B cell (primary cell): ENCODE measurements around the gene VPS41. TPM values are rescaled to one million over a fixed set of nuclear protein-coding genes. Genes with fewer than 3 reads are reported as not detected.

Experiments used
- ATAC-seq: fragments of 200-7000 bp; cut with Tn5 transposase; one replicate; pipeline ENCODE4 v1.10.0; 2021; ENCODE audit warnings: low read depth, mild to moderate bottlenecking, moderate number of reproducible peaks, moderate library complexity
- CTCF ChIA-PET: fragments of 350-600 bp; sonication (Branson Sonifier 250); formaldehyde crosslinking; loops from one replicate; lab custom pipeline; 2021; ENCODE audit warnings: antibody characterized with exemption, inconsistent platforms; lab: Charles Lee
- POLR2A ChIA-PET: fragments of 350-600 bp; sonication (Branson Sonifier 250); formaldehyde crosslinking; loops from one replicate; lab custom pipeline; 2021; ENCODE audit warnings: antibody characterized with exemption; lab: Charles Lee
- DNase-seq: peaks from one replicate; pipeline ENCODE4 v3.0.0; 2013
- H2AFZ ChIP-seq: 2 replicates; pipeline ENCODE4 v1.6.1; 2012; ENCODE audit warnings: mild to moderate bottlenecking, low read depth, low read length; ENCODE audit not compliant: insufficient read depth, poor library complexity, severe bottlenecking
- H3K27ac ChIP-seq, 2 donors: 1 replicate in 1 of 2; 2 replicates in 1 of 2; pipeline ENCODE4 v1.5.1; 2012 to 2013; ENCODE audit warnings: low read length in 2 of 2, mild to moderate bottlenecking in 2 of 2, moderate library complexity in 1 of 2
- H3K27me3 ChIP-seq, 4 experiments: fragments of 200-600 bp in 1 of 4; sonication (generic) in 1 of 4; replicated peaks in 1 of 4; 1 replicate in 2 of 4; 2 replicates in 2 of 4; pipeline versions ENCODE4 v1.6.1 to v1.7.0; 2013 to 2016; ENCODE audit warnings: low read length in 3 of 4, mild to moderate bottlenecking in 2 of 4, mixed read lengths in 1 of 4, moderate library complexity in 1 of 4; ENCODE audit not compliant: insufficient read depth in 4 of 4, control insufficient read depth in 3 of 4; ENCODE audit errors: control extremely low read depth in 1 of 4
- H3K36me3 ChIP-seq, 2 experiments: replicated peaks in 1 of 2; 1 replicate in 1 of 2; 2 replicates in 1 of 2; pipeline versions ENCODE4 v1.6.1 to v1.7.1; 2013; ENCODE audit warnings: low read length in 1 of 2; ENCODE audit not compliant: insufficient read depth in 2 of 2, control insufficient read depth in 1 of 2; ENCODE audit errors: control extremely low read depth in 1 of 2, extremely low read depth in 1 of 2
- H3K4me1 ChIP-seq, 2 donors: fragments of 200-600 bp in 1 of 2; sonication (generic) in 1 of 2; 1 replicate in 1 of 2; 2 replicates in 1 of 2; pipeline versions ENCODE4 v1.5.1 to v1.6.1; 2013 to 2017; ENCODE audit warnings: low read length in 2 of 2; ENCODE audit not compliant: control insufficient read depth in 2 of 2, insufficient read depth in 2 of 2
- H3K4me2 ChIP-seq: replicated peaks from 2 replicates; pipeline ENCODE3; 2012; ENCODE audit warnings: mild to moderate bottlenecking, low read depth, low read length; ENCODE audit not compliant: poor library complexity, severe bottlenecking
- H3K4me3 ChIP-seq, 5 experiments: fragments of 200-600 bp in 1 of 5; sonication (generic) in 1 of 5; 1 replicate in 3 of 5; 2 replicates in 2 of 5; pipeline versions ENCODE4 v1.5.1 to v1.7.0; 2011 to 2016; ENCODE audit warnings: low read length in 4 of 5, mild to moderate bottlenecking in 4 of 5, low read depth in 2 of 5, control low read depth in 1 of 5, moderate library complexity in 1 of 5; ENCODE audit not compliant: insufficient read depth in 1 of 5; ENCODE audit errors: control extremely low read depth in 1 of 5, extremely low read depth in 1 of 5
- H3K79me2 ChIP-seq: fragments of 200-600 bp; sonication (generic); one replicate; pipeline ENCODE4 v1.6.0; 2016; ENCODE audit warnings: low read length; ENCODE audit not compliant: control insufficient read depth, insufficient read depth
- H3K9ac ChIP-seq: fragments of 200-600 bp; sonication (generic); 2 replicates; pipeline ENCODE4 v1.6.1; 2017; ENCODE audit warnings: mild to moderate bottlenecking, low read length, moderate library complexity
- H3K9me3 ChIP-seq, 3 donors: one replicate each; pipeline versions ENCODE4 v1.6.1 to v1.7.1; 2013; ENCODE audit warnings: low read length in 2 of 3; ENCODE audit not compliant: control insufficient read depth in 2 of 3, insufficient read depth in 1 of 3; ENCODE audit errors: control extremely low read depth in 1 of 3
- H4K20me1 ChIP-seq: 2 replicates; pipeline ENCODE4 v1.6.0; 2012; ENCODE audit warnings: mild to moderate bottlenecking, low read length; ENCODE audit not compliant: insufficient read depth, control insufficient read depth, poor library complexity, severe bottlenecking
- H3K27ac Mint-ChIP-seq: one replicate; pipeline ENCODE4 v1.8.0; 2021; ENCODE audit warnings: mixed read lengths
- H3K27me3 Mint-ChIP-seq: one replicate; pipeline ENCODE4 v1.8.0; 2021; ENCODE audit warnings: mixed read lengths
- H3K4me1 Mint-ChIP-seq: one replicate; pipeline ENCODE4 v1.8.0; 2021; ENCODE audit warnings: mixed read lengths
- H3K4me3 Mint-ChIP-seq: one replicate; pipeline ENCODE4 v1.8.0; 2021; ENCODE audit warnings: mixed read lengths
- H3K9me3 Mint-ChIP-seq: one replicate; pipeline ENCODE4 v1.8.0; 2022; ENCODE audit warnings: mixed read lengths; ENCODE audit not compliant: insufficient read depth
- EZH2 ChIP-seq: IDR thresholded peaks from 2 replicates; pipeline ENCODE4 v1.6.1; 2012; ENCODE audit warnings: borderline replicate concordance, low read depth, mild to moderate bottlenecking, moderate library complexity, low read length; ENCODE audit not compliant: insufficient read depth, poor library complexity, severe bottlenecking
- WGBS: methylation state at CpG from one replicate; pipeline ENCODE4 v1.1.5; 2013; ENCODE audit warnings: missing lambda C conversion rate; ENCODE audit not compliant: insufficient coverage; 5-methylcytosine and 5-hydroxymethylcytosine counted together
- intact Hi-C: fragments of 100-400 bp; cut with micrococcal nuclease; formaldehyde crosslinking; loops from one replicate; pipeline ENCODE4 v1.10.0; 2022
- polyA plus RNA-seq: library from polyadenylated mRNA; depleted of rRNA; stranded (reverse); fragments of >200 nt; gene quantifications from 2 replicates; pipeline ENCODE4 v1.2.3, GENCODE V29; 2012
- total RNA-seq, 2 donors: library from RNA; stranded (reverse); fragments of 120-200 nt in 1 of 2; gene quantifications; 1 replicate in 1 of 2; 2 replicates in 1 of 2; pipeline versions ENCODE4 v1.2.3 to v1.2.4, GENCODE V29; 2013 to 2022
- TF ChIP-seq, protein P1 (sequence below): fragments of 200-600 bp; IDR thresholded peaks from one replicate; pipeline ENCODE4 v1.8.0; 2022; ENCODE audit warnings: antibody characterized with exemption, mild to moderate bottlenecking

VPS41 gene
- total and polyA plus RNA-seq, 2 donors (not counting 1 experiment from before 2014, with no cell fraction given), result 9.3 to 114 TPM

DNA sequence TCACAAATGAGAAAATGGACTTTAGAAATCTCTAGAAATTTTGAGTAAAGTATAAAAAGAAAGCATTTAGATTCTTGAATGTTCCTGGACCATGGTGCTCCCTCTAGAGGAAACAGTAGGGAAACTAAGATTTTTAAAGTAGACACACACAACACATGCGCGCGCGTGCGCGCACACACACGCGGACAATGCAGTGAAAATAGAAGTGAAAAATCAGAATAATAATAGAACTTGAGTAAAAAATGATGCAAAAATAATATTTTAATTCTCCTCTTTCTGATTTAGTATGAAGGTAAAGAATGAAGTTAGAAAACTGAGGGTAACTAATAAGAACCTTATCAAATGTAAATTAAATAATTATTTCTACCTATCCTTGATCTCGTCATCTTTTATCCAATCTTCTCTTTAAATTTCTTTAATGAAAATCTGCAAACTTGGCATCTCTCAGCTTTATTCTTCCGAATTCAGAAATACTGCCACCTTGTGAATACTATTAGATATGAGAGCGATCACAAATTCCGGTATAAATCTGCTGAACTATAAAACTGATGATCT, 160.9 kb downstream of the VPS41 start:
- Mint-ChIP-seq H3K27me3 (no peaks in the 10 kb centered on the region), H3K4me3 (no peak overlapping the region), H3K9me3 (no peaks in the 10 kb centered on the region), H3K27ac (no peak overlapping the region), H3K4me1 (no peaks in the 10 kb centered on the region)
- CTCF ChIA-PET, result no interaction called here
- Histone ChIP-seq H2AFZ (no peak overlapping the region), H4K20me1 (no peaks in the 10 kb centered on the region), H3K9me3 (no peaks in the 10 kb centered on the region), H3K9ac (no peak overlapping the region), H3K4me3 (no peak overlapping the region), H3K4me1 (no peaks in the 10 kb centered on the region), H3K27me3 (no peaks in the 10 kb centered on the region), H3K36me3 (peaks cover 12 to 72% of the 10 kb centered on the region in 2 experiments), H3K4me2 (no peak overlapping the region), H3K27ac (no peak overlapping the region), H3K79me2 (no peaks in the 10 kb centered on the region)
- POLR2A ChIA-PET, result no interaction called here
- 100% methylated on average over 2 of the region's 12 CpGs for WGBS
- no peak for TF ChIP-seq EZH2
- TF ChIP-seq, protein P1, sequence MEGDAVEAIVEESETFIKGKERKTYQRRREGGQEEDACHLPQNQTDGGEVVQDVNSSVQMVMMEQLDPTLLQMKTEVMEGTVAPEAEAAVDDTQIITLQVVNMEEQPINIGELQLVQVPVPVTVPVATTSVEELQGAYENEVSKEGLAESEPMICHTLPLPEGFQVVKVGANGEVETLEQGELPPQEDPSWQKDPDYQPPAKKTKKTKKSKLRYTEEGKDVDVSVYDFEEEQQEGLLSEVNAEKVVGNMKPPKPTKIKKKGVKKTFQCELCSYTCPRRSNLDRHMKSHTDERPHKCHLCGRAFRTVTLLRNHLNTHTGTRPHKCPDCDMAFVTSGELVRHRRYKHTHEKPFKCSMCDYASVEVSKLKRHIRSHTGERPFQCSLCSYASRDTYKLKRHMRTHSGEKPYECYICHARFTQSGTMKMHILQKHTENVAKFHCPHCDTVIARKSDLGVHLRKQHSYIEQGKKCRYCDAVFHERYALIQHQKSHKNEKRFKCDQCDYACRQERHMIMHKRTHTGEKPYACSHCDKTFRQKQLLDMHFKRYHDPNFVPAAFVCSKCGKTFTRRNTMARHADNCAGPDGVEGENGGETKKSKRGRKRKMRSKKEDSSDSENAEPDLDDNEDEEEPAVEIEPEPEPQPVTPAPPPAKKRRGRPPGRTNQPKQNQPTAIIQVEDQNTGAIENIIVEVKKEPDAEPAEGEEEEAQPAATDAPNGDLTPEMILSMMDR, result peak; percentile 34
- intact Hi-C loops, result loop anchor here (1.0 kb wide), 1 partner anchor 350 kb away; no protein-coding TSS in a partner anchor
- ATAC-seq (no peak), DNase-seq (peak; percentile 13)

DNA sequence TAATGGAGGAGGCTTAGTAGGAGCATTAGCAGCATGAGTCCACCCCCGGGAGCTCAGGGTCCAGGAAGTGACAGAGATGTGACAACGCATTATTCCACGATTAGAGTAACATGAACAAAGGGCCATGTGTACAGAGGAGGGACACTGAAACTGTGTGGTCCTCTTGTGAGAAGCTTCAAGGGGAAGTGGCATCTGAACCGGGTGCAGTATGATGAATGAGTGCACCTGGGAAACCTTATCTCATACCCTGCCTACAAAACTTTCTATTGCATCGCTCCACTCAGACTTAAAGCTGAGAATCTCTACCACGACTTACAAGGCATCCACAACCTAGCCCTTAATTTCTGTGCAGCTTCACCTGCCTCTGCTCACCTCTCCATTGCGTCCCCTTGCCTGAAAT, 162.6 kb downstream of the VPS41 start:
- DNase-seq, result no peak
- CTCF ChIA-PET, result no interaction called here

More for the DNA sequence above, 162.6 kb downstream of the VPS41 start:
- no peaks in the 10 kb centered on the region for H3K27me3 ChIP-seq
- no peaks in the 10 kb centered on the region for H3K4me1 ChIP-seq
- H3K4me1 Mint-ChIP-seq, result no peaks in the 10 kb centered on the region
- H3K9me3 ChIP-seq, result no peaks in the 10 kb centered on the region
- peaks cover 21 to 70% of the 10 kb centered on the region in 2 experiments for H3K36me3 ChIP-seq
- no peak overlapping the region for H3K27ac Mint-ChIP-seq
- 98% methylated on average over 6 of the region's 7 CpGs for WGBS
- H4K20me1 ChIP-seq, result no peaks in the 10 kb centered on the region
- no peak overlapping the region for H2AFZ ChIP-seq
- H3K4me3 Mint-ChIP-seq, result no peak overlapping the region
- no peaks in the 10 kb centered on the region for H3K9me3 Mint-ChIP-seq
- H3K4me3 ChIP-seq, result no peak overlapping the region
- intact Hi-C loops, result no loop called here
- TF ChIP-seq EZH2, result no peak
- TF ChIP-seq, protein P1, result no peak
- POLR2A ChIA-PET, result no interaction called here
- H3K79me2 ChIP-seq, result no peaks in the 10 kb centered on the region
- no peaks in the 10 kb centered on the region for H3K27me3 Mint-ChIP-seq
- no peak overlapping the region for H3K27ac ChIP-seq
- H3K9ac ChIP-seq, result no peak overlapping the region
- H3K4me2 ChIP-seq, result no peak overlapping the region
- ATAC-seq, result no peak
